Measurements from ENCODE around the gene C5orf47. TPM values are rescaled to one million over a fixed set of nuclear protein-coding genes. Genes with fewer than 3 reads are reported as not detected.

C5orf47 gene
- total and polyA plus RNA-seq, 2 of the 8 experiments (the other 6 are each of a cell fraction or from before 2014, with no cell fraction given): 0.11 TPM; not detected in 1

DNA sequence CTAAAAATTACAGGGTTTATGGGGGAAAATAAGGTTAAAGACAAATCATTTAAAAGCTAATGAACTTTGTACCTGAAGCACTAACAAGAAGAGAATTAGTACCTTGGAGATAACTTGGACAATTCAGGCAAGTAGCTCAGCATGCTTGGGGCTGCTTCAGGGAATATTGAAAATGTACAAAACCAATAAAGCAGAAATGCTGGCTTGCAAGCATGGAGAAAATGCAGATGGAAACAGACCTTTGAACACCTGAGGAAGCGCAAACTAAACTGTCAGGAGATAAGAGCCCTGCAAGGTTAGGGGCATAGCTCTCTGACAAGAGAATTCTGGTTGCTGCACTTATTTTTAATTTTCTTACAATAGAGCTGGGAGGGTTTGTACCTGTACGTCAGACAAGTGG is 42.6 kb upstream of the C5orf47 start:
- H2AFZ ChIP-seq (ENCODE audit: low read length): no peak overlapping the region
- no peak overlapping the region for H2BK12ac ChIP-seq (ENCODE audit: low read depth, low read length)
- H3K79me1 ChIP-seq (ENCODE audit: low read depth, low read length): no peaks in the 10 kb centered on the region
- H3K4me3 ChIP-seq (ENCODE audit: extremely low read depth in 1 of 4, insufficient read depth in 2 of 4, low read depth in 3 of 4, low read length in 4 of 4): no peak overlapping the region
- FAIRE-seq (no peak), DNase-seq (ENCODE audit: low read depth in 1 of 2, low spot score in 2 of 2) (no peak)
- CTCF ChIA-PET (ENCODE audit: partially characterized antibody): interaction anchor here (1.2 to 2.2 kb wide), 2 partner anchors 21 to 59 kb away, joined by 3 to 10 read pairs; partner anchors contain the start of gene CPEB4
- no peaks in the 10 kb centered on the region for H3K27me3 ChIP-seq (replicated peaks in 1 of 4; ENCODE audit: control insufficient read depth in 3 of 4, extremely low read depth in 1 of 4, insufficient read depth in 3 of 4, low read length in 3 of 4)
- no peak overlapping the region for H3K4ac ChIP-seq (replicated peaks; ENCODE audit: insufficient read length, low read depth, low read length)
- H4K20me1 ChIP-seq (replicated peaks in 1 of 2; ENCODE audit: control insufficient read depth in 1 of 2, insufficient read depth in 2 of 2, low read length in 2 of 2): no peaks in the 10 kb centered on the region
- peaks cover 0 to 5% (median 3%) of the 10 kb centered on the region in 4 experiments; a peak in 4 of 7 replicates for H3K4me1 ChIP-seq (replicated peaks in 1 of 4; ENCODE audit: control insufficient read depth in 3 of 4, insufficient read depth in 4 of 4, low read length in 3 of 4)
- no peak overlapping the region for H2AK5ac ChIP-seq (ENCODE audit: low read depth, low read length)
- H3K4me2 ChIP-seq (ENCODE audit: insufficient read depth in 1 of 2, low read depth in 2 of 2, low read length in 2 of 2): no peak overlapping the region
- no peak overlapping the region for H3K56ac ChIP-seq (replicated peaks; ENCODE audit: insufficient read length, low read depth, low read length)
- no peak overlapping the region for H2BK120ac ChIP-seq (replicated peaks; ENCODE audit: low read depth, low read length)
- no peak overlapping the region for H4K8ac ChIP-seq (ENCODE audit: extremely low read depth, insufficient read depth, low read length)
- WGBS, 2 experiments (ENCODE audit: extremely low coverage in 1 of 2, insufficient coverage in 1 of 2, insufficient read length in 1 of 2, insufficient replicate concordance in 2 of 2, low coverage in 1 of 2, low lambda C conversion rate in 2 of 2, missing lambda C conversion rate in 1 of 2): 98% methylated on average over 2 of the region's 2 CpGs; no CpG with 5 or more reads in 1 of the 2 experiments
- H3K9me3 ChIP-seq (ENCODE audit: insufficient read depth in 2 of 2, low read depth in 1 of 2, low read length in 1 of 2): no peaks in the 10 kb centered on the region
- H3K36me3 ChIP-seq (ENCODE audit: control insufficient read depth in 2 of 4, insufficient read depth in 4 of 4, low read length in 3 of 4): peaks cover 0 to 18% (median 5%) of the 10 kb centered on the region in 4 experiments; a peak in 5 of 8 replicates
- H3K23me2 ChIP-seq (ENCODE audit: low read depth, low read length): no peaks in the 10 kb centered on the region; the same call in 1 of the 2 replicates
- no peaks in the 10 kb centered on the region for H3K79me2 ChIP-seq (ENCODE audit: control insufficient read depth in 1 of 2, insufficient read depth in 2 of 2, low read length in 2 of 2)
- H2BK5ac ChIP-seq (ENCODE audit: low read depth, low read length): no peak overlapping the region
- no peak overlapping the region for H4K5ac ChIP-seq (ENCODE audit: insufficient read length, low read depth, low read length)
- H2BK20ac ChIP-seq (ENCODE audit: low read length): no peak overlapping the region
- no peak overlapping the region for H3K9ac ChIP-seq (replicated peaks in 1 of 4; ENCODE audit: extremely low read depth in 1 of 4, low read depth in 3 of 4, low read length in 3 of 4)
- no peak overlapping the region for H3K23ac ChIP-seq (ENCODE audit: insufficient read length)
- POLR2A ChIA-PET (ENCODE audit: partially characterized antibody): interaction anchor here (1.4 to 10.3 kb wide), 2 partner anchors 16 to 22 kb away, joined by 3 to 64 read pairs; no protein-coding TSS in a partner anchor
- no peak overlapping the region for H3K18ac ChIP-seq (ENCODE audit: extremely low read depth, low read length)
- H4K91ac ChIP-seq (replicated peaks; ENCODE audit: insufficient read length, low read length): no peak overlapping the region
- H2BK15ac ChIP-seq (ENCODE audit: low read length): no peak overlapping the region
- H3K27ac ChIP-seq (ENCODE audit: low read depth, low read length): no peak overlapping the region
- no peak for TF ChIP-seq SIX5 (IDR thresholded peaks at IDR 0.05; ENCODE audit: low read depth, low read length)
- TF ChIP-seq, protein P1, sequence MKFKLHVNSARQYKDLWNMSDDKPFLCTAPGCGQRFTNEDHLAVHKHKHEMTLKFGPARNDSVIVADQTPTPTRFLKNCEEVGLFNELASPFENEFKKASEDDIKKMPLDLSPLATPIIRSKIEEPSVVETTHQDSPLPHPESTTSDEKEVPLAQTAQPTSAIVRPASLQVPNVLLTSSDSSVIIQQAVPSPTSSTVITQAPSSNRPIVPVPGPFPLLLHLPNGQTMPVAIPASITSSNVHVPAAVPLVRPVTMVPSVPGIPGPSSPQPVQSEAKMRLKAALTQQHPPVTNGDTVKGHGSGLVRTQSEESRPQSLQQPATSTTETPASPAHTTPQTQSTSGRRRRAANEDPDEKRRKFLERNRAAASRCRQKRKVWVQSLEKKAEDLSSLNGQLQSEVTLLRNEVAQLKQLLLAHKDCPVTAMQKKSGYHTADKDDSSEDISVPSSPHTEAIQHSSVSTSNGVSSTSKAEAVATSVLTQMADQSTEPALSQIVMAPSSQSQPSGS (IDR thresholded peaks at IDR 0.05; ENCODE audit: low read length): no peak
- no peak for TF ChIP-seq MAFK (IDR thresholded peaks at IDR 0.05; ENCODE audit: low read depth, low read length)
- TF ChIP-seq SIN3A (conservative IDR thresholded peaks at IDR 0.05 in 1 of 2, IDR thresholded peaks at IDR 0.05 in 1 of 2; ENCODE audit: low read depth in 1 of 2, low read length in 2 of 2): no peak
- no peak for TF ChIP-seq CBX8 (IDR thresholded peaks at IDR 0.05; ENCODE audit: borderline replicate concordance, low read depth, low read length)
- no peak for TF ChIP-seq BACH1 (IDR thresholded peaks at IDR 0.05; ENCODE audit: low read length)
- TF ChIP-seq SRF (IDR thresholded peaks at IDR 0.05; ENCODE audit: low read depth, low read length): no peak
- no peak for TF ChIP-seq CTBP2 (IDR thresholded peaks at IDR 0.05; ENCODE audit: borderline replicate concordance, insufficient read depth, insufficient read length, low read length)
- H3K14ac ChIP-seq (ENCODE audit: insufficient read length): no peak overlapping the region

All from H1 (cell line).